CD4-positive, alpha-beta memory T cell (primary cell): Measurements from ENCODE around the gene GCDH. TPM values are rescaled to one million over a fixed set of nuclear protein-coding genes. Genes with fewer than 3 reads are reported as not detected.

Source experiments
- microRNA-seq: library from miRNA; unstranded; fragments of <30 nt; microRNA quantifications from one replicate; pipeline ENCODE4 v1.2.0, GENCODE V29; 2021; ENCODE audit warnings: borderline replicate concordance, borderline number of aligned reads, borderline microRNAs expressed, mixed read lengths
- polyA plus RNA-seq, 2 donors: library from polyadenylated mRNA; unstranded; fragments of 300-500 nt; fragmentation: Illumina TruSeq; gene quantifications; one replicate each; pipeline ENCODE4 v1.2.3, GENCODE V29; 2021
- total RNA-seq, 2 experiments: library from RNA; stranded (reverse); gene quantifications; one replicate each; pipeline ENCODE4 v1.2.3, GENCODE V29; 2021

The GCDH gene
- total and polyA plus RNA-seq, 4 experiments from 2014 or later, result 16.5 to 66.1 (median 45.7) TPM

Small RNAs within 50 kb of the gene (microRNA-seq; reads per million reads assigned to microRNA genes)
- gene MIR5695 (not detected), gene MIR6515 (not detected), gene MIR6794 (not detected)

Other genes starting within 250 kb of the GCDH start
- gene MAN2B1, start 224.4 kb upstream of the GCDH start, total RNA-seq, result 100 to 1,000 TPM; 137 to 141 TPM
- gene MAN2B1, start 224.4 kb upstream of the GCDH start, polyA plus RNA-seq, result 10 to 100 TPM; 45.0 to 76.4 TPM
- 10 to 100 TPM; 18.3 to 19.3 TPM for gene WDR83, start 224.4 kb upstream of the GCDH start, total RNA-seq
- 10 to 100 TPM in 1 of 2 donors, 1 to 10 TPM in 1; 9.8 to 15.7 TPM for gene WDR83, start 224.4 kb upstream of the GCDH start, polyA plus RNA-seq
- gene DHPS, start 209.3 kb upstream of the GCDH start, total RNA-seq, result 100 to 1,000 TPM; 195 to 197 TPM
- 10 to 100 TPM; 77.3 to 91.7 TPM for gene DHPS, start 209.3 kb upstream of the GCDH start, polyA plus RNA-seq
- not detected for gene GNG14, start 203.2 kb upstream of the GCDH start, total RNA-seq
- not detected for gene GNG14, start 203.2 kb upstream of the GCDH start, polyA plus RNA-seq
- gene FBXW9, start 194.5 kb upstream of the GCDH start, total RNA-seq, result 1 to 10 TPM; 4.5 to 4.9 TPM
- 1 to 10 TPM; 4.9 to 8.1 TPM for gene FBXW9, start 194.5 kb upstream of the GCDH start, polyA plus RNA-seq
- 10 to 100 TPM; 66.0 to 67.2 TPM for gene TNPO2, start 167.2 kb upstream of the GCDH start, total RNA-seq
- gene TNPO2, start 167.2 kb upstream of the GCDH start, polyA plus RNA-seq, result 1 to 10 TPM in 1 of 2 donors, under 1 TPM in 1; 0.60 to 1.8 TPM
- 100 to 1,000 TPM; 199 to 209 TPM for gene TRIR, start 156.5 kb upstream of the GCDH start, total RNA-seq
- 100 to 1,000 TPM; 175 to 243 TPM for gene TRIR, start 156.5 kb upstream of the GCDH start, polyA plus RNA-seq
- gene GET3, start 153.7 kb upstream of the GCDH start, total RNA-seq, result 10 to 100 TPM; 30.8 to 34.5 TPM
- 100 to 1,000 TPM in 1 of 2 donors, 10 to 100 TPM in 1; 60.6 to 114 TPM for gene GET3, start 153.7 kb upstream of the GCDH start, polyA plus RNA-seq
- gene BEST2, start 139.4 kb upstream of the GCDH start, total RNA-seq, result not detected
- gene BEST2, start 139.4 kb upstream of the GCDH start, polyA plus RNA-seq, result not detected
- 10 to 100 TPM; 23.3 to 24.2 TPM for gene HOOK2, start 115.6 kb upstream of the GCDH start, total RNA-seq
- 1 to 10 TPM; 2.6 to 3.4 TPM for gene HOOK2, start 115.6 kb upstream of the GCDH start, polyA plus RNA-seq
- 100 to 1,000 TPM; 103 to 106 TPM for gene JUNB, start 99.7 kb upstream of the GCDH start, total RNA-seq
- gene JUNB, start 99.7 kb upstream of the GCDH start, polyA plus RNA-seq, result 1,000 to 10,000 TPM in 1 of 2 donors, 100 to 1,000 TPM in 1; 771 to 3,132 TPM
- gene PRDX2, start 89.4 kb upstream of the GCDH start, total RNA-seq, result 100 to 1,000 TPM; 116 to 120 TPM
- gene PRDX2, start 89.4 kb upstream of the GCDH start, polyA plus RNA-seq, result 100 to 1,000 TPM; 266 to 533 TPM
- gene THSD8, start 89.1 kb upstream of the GCDH start, total RNA-seq, result 1 to 10 TPM; 2.2 to 3.2 TPM
- 1 to 10 TPM; 1.5 to 4.4 TPM for gene THSD8, start 89.1 kb upstream of the GCDH start, polyA plus RNA-seq
- gene RNASEH2A, start 84.6 kb upstream of the GCDH start, total RNA-seq, result 10 to 100 TPM; 10.5 to 12.6 TPM
- gene RNASEH2A, start 84.6 kb upstream of the GCDH start, polyA plus RNA-seq, result 10 to 100 TPM; 16.9 to 23.5 TPM
- not detected for gene RTBDN, start 56.6 kb upstream of the GCDH start, total RNA-seq
- gene RTBDN, start 56.6 kb upstream of the GCDH start, polyA plus RNA-seq, result not detected
- gene MAST1, start 52.6 kb upstream of the GCDH start, total RNA-seq, result not detected
- under 1 TPM in 1 of 2 donors, not detected in 1; 0.48 TPM for gene MAST1, start 52.6 kb upstream of the GCDH start, polyA plus RNA-seq
- 10 to 100 TPM; 31.6 to 32.8 TPM for gene DNASE2, start 9.7 kb upstream of the GCDH start, total RNA-seq
- gene DNASE2, start 9.7 kb upstream of the GCDH start, polyA plus RNA-seq, result 10 to 100 TPM; 55.3 to 81.8 TPM
- gene KLF1, start 4.0 kb upstream of the GCDH start, total RNA-seq, result not detected
- gene KLF1, start 4.0 kb upstream of the GCDH start, polyA plus RNA-seq, result not detected
- gene SYCE2, start 28.1 kb downstream of the GCDH start, total RNA-seq, result under 1 TPM in 1 of 2 experiments, not detected in 1; 0.79 TPM
- gene SYCE2, start 28.1 kb downstream of the GCDH start, polyA plus RNA-seq, result not detected
- 10 to 100 TPM; 53.8 to 59.1 TPM for gene FARSA, start 42.6 kb downstream of the GCDH start, total RNA-seq
- 10 to 100 TPM; 63.2 to 68.1 TPM for gene FARSA, start 42.6 kb downstream of the GCDH start, polyA plus RNA-seq
- 100 to 1,000 TPM; 484 to 499 TPM for gene CALR, start 47.4 kb downstream of the GCDH start, total RNA-seq
- gene CALR, start 47.4 kb downstream of the GCDH start, polyA plus RNA-seq, result 100 to 1,000 TPM in 1 of 2 donors, 10 to 100 TPM in 1; 87.5 to 151 TPM
- 10 to 100 TPM; 88.6 to 98.4 TPM for gene RAD23A, start 54.7 kb downstream of the GCDH start, total RNA-seq
- gene RAD23A, start 54.7 kb downstream of the GCDH start, polyA plus RNA-seq, result 100 to 1,000 TPM in 1 of 2 donors, 10 to 100 TPM in 1; 77.0 to 105 TPM
- 10 to 100 TPM; 14.7 to 17.9 TPM for gene GADD45GIP1, start 66.1 kb downstream of the GCDH start, total RNA-seq
- gene GADD45GIP1, start 66.1 kb downstream of the GCDH start, polyA plus RNA-seq, result 10 to 100 TPM; 61.0 to 65.1 TPM
- gene DAND5, start 78.4 kb downstream of the GCDH start, total RNA-seq, result not detected
- not detected for gene DAND5, start 78.4 kb downstream of the GCDH start, polyA plus RNA-seq
- gene NFIX, start 104.3 kb downstream of the GCDH start, total RNA-seq, result 1 to 10 TPM; 4.0 to 5.4 TPM
- gene NFIX, start 104.3 kb downstream of the GCDH start, polyA plus RNA-seq, result under 1 TPM in 1 of 2 donors, not detected in 1; 0.09 TPM
- gene LYL1, start 211.7 kb downstream of the GCDH start, total RNA-seq, result 10 to 100 TPM; 16.1 to 16.9 TPM
- gene LYL1, start 211.7 kb downstream of the GCDH start, polyA plus RNA-seq, result 1 to 10 TPM; 2.3 to 9.4 TPM
- gene TRMT1, start 225.6 kb downstream of the GCDH start, total RNA-seq, result 10 to 100 TPM; 70.6 to 78.4 TPM
- 10 to 100 TPM; 18.0 to 24.9 TPM for gene TRMT1, start 225.6 kb downstream of the GCDH start, polyA plus RNA-seq
- 10 to 100 TPM; 25.8 to 34.1 TPM for gene NACC1, start 227.1 kb downstream of the GCDH start, total RNA-seq
- gene NACC1, start 227.1 kb downstream of the GCDH start, polyA plus RNA-seq, result 1 to 10 TPM in 1 of 2 donors, under 1 TPM in 1; 0.15 to 1.8 TPM